A673 (cell line): ENCODE measurements around the gene FREM1. TPM values are rescaled to one million over a fixed set of nuclear protein-coding genes. Genes with fewer than 3 reads are reported as not detected.

Experiments
- BruUV-seq: library from RNA; stranded (reverse); fragments of 400-500 nt; replicated peaks from 2 replicates; lab custom pipeline; 2021; lab: Mats Ljungman, UMichigan
- CTCF ChIA-PET: fragments of 300-600 bp; sonication (Branson Sonifier 250); formaldehyde crosslinking; loops from one replicate; lab custom pipeline; 2022; ENCODE audit warnings: antibody characterized with exemption; lab: Charles Lee
- POLR2A ChIA-PET: fragments of 300-600 bp; sonication (Branson Sonifier 250); formaldehyde crosslinking; loops from one replicate; lab custom pipeline; 2022; ENCODE audit warnings: antibody characterized with exemption; ENCODE audit not compliant: low non-redundant PET; lab: Charles Lee
- DNase-seq: peaks from one replicate; pipeline ENCODE4 v3.0.0-alpha.2; 2015; ENCODE audit warnings: low spot score
- H3K27ac ChIP-seq: fragments of 200-600 bp; sonication (generic); 2 replicates; pipeline ENCODE4 v1.5.1; 2016; ENCODE audit warnings: mixed run types, low read depth, mild to moderate bottlenecking, mixed read lengths, antibody characterized with exemption, low read length; ENCODE audit not compliant: poor library complexity, severe bottlenecking
- H3K27me3 ChIP-seq: fragments of 200-600 bp; sonication (generic); replicated peaks from 2 replicates; pipeline ENCODE4 v1.6.1; 2017; ENCODE audit warnings: mixed run types, low read depth, mild to moderate bottlenecking, mixed read lengths, antibody characterized with exemption, low read length; ENCODE audit not compliant: insufficient read depth, poor library complexity
- H3K36me3 ChIP-seq: fragments of 200-600 bp; sonication (generic); 2 replicates; pipeline ENCODE4 v1.6.1; 2016; ENCODE audit warnings: mixed run types, mild to moderate bottlenecking, mixed read lengths, antibody characterized with exemption, low read length; ENCODE audit not compliant: insufficient read depth, poor library complexity, severe bottlenecking
- H3K4me1 ChIP-seq: fragments of 200-600 bp; sonication (generic); 2 replicates; pipeline ENCODE4 v1.6.1; 2017; ENCODE audit warnings: mixed run types, mild to moderate bottlenecking, mixed read lengths, antibody characterized with exemption, low read length; ENCODE audit not compliant: insufficient read depth, poor library complexity, severe bottlenecking
- H3K4me3 ChIP-seq: fragments of 200-600 bp; sonication (generic); 2 replicates; pipeline ENCODE4 v1.5.1; 2016; ENCODE audit warnings: low read depth, mixed run types, mild to moderate bottlenecking, mixed read lengths, low read length; ENCODE audit not compliant: poor library complexity, severe bottlenecking
- H3K9me3 ChIP-seq: fragments of 200-600 bp; sonication (generic); 2 replicates; pipeline ENCODE4 v1.6.1; 2016; ENCODE audit warnings: mixed run types, low read depth, mild to moderate bottlenecking, mixed read lengths, antibody characterized with exemption, low read length; ENCODE audit not compliant: poor library complexity, severe bottlenecking
- EZH2 ChIP-seq: fragments of 200-600 bp; sonication (generic); IDR thresholded peaks from 2 replicates; pipeline ENCODE4 v1.6.1; 2017; ENCODE audit warnings: borderline replicate concordance, low read depth, mild to moderate bottlenecking, mixed read lengths, antibody characterized with exemption, low read length; ENCODE audit not compliant: poor library complexity, severe bottlenecking
- intact Hi-C: fragments of 100-400 bp; cut with micrococcal nuclease; formaldehyde crosslinking; loops from one replicate; pipeline ENCODE4 v1.10.0; 2022; ENCODE audit not compliant: unreplicated experiment
- total RNA-seq: library from RNA; stranded (reverse); gene quantifications from 2 replicates; pipeline ENCODE4 v1.2.3, GENCODE V29; 2021
- TF ChIP-seq, protein P1 (sequence below): fragments of 300-800, 200-600 bp; sonication (generic); conservative IDR thresholded peaks from 2 replicates; pipeline ENCODE4 v1.5.1; 2017; ENCODE audit warnings: low read depth, mild to moderate bottlenecking, antibody characterized with exemption, low read length, moderate library complexity, mixed read lengths

Gene FREM1
- total RNA-seq, 1 experiment from 2014 or later = 4.2 TPM

DNA sequence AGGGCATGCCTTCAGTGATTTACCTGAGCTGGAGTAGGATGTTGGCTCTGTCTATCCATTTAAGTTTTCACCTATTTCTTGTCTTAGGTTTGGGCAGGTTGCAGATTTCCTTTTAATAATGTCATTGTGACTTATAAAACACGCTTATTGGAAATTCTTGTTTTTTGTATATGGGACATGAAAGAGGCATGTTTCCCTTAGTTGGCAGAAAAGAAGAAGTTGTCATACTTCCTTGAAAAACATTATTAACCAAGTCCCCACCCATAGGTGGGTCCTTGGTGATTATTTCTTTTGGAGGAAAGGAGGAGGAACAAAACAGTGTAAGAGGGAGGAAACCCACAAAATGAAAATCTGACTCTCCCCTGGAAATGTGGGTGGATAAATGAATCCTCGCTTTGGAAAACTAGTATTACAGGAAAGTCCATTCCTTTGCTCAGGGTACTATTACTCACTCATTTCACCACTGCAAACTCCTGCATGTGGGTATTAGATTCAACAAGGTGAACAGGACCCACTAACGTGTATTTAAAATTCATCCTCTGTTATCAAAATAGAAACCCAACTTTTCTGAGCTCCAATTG is 197.0 kb downstream of the FREM1 start:
- Histone ChIP-seq H3K36me3 (peaks cover 39% of the 10 kb centered on the region), H3K9me3 (peaks cover 12% of the 10 kb centered on the region), H3K4me3 (no peak overlapping the region), H3K27me3 (no peaks in the 10 kb centered on the region), H3K27ac (peak overlapping the region; percentile 68), H3K4me1 (peaks cover 38% of the 10 kb centered on the region)
- CTCF ChIA-PET = no interaction called here
- POLR2A ChIA-PET = interaction anchor here (0.6 kb wide), 1 partner anchor 1624 kb away, joined by 3 read pairs; no protein-coding TSS in a partner anchor
- intact Hi-C loops = loop anchor here (10.0 kb wide), 1 partner anchor 1142 kb away; no protein-coding TSS in a partner anchor
- BruUV-seq = no TSS peak
- TF ChIP-seq EZH2 = no peak
- TF ChIP-seq, protein P1, sequence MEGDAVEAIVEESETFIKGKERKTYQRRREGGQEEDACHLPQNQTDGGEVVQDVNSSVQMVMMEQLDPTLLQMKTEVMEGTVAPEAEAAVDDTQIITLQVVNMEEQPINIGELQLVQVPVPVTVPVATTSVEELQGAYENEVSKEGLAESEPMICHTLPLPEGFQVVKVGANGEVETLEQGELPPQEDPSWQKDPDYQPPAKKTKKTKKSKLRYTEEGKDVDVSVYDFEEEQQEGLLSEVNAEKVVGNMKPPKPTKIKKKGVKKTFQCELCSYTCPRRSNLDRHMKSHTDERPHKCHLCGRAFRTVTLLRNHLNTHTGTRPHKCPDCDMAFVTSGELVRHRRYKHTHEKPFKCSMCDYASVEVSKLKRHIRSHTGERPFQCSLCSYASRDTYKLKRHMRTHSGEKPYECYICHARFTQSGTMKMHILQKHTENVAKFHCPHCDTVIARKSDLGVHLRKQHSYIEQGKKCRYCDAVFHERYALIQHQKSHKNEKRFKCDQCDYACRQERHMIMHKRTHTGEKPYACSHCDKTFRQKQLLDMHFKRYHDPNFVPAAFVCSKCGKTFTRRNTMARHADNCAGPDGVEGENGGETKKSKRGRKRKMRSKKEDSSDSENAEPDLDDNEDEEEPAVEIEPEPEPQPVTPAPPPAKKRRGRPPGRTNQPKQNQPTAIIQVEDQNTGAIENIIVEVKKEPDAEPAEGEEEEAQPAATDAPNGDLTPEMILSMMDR = no peak
- DNase-seq = no peak

DNA sequence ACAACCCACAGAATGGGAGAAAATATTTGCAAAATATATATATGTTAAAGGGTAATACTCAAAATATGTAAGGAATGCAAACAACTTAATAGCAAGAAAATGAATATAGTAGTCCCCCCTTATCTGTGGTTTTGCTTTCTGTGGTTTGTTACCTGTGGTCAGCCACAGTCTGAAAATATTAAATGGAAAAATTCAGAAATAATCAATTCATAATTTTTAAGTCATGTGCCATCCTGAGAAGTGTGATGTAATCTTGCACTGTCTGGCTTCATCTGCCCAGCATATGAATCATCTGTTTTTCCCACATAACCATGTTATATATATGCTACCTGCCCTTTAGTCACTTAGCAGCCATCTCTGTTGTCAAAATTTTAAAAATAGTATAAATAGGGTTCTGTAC is 199.4 kb downstream of the FREM1 start:
- no peak for DNase-seq
- H3K27me3 ChIP-seq = no peaks in the 10 kb centered on the region
- CTCF ChIA-PET = no interaction called here
- intact Hi-C loops = loop anchor here (10.0 kb wide), 1 partner anchor 1144 kb away; no protein-coding TSS in a partner anchor
- H3K9me3 ChIP-seq = peaks cover 20% of the 10 kb centered on the region
- H3K4me1 ChIP-seq = peaks cover 15% of the 10 kb centered on the region
- POLR2A ChIA-PET = no interaction called here
- peak overlapping the region; percentile 50 for H3K27ac ChIP-seq
- no peak for TF ChIP-seq EZH2
- TF ChIP-seq, protein P1 = no peak
- BruUV-seq = no TSS peak
- no peak overlapping the region for H3K4me3 ChIP-seq
- H3K36me3 ChIP-seq = peaks cover 47% of the 10 kb centered on the region

DNA sequence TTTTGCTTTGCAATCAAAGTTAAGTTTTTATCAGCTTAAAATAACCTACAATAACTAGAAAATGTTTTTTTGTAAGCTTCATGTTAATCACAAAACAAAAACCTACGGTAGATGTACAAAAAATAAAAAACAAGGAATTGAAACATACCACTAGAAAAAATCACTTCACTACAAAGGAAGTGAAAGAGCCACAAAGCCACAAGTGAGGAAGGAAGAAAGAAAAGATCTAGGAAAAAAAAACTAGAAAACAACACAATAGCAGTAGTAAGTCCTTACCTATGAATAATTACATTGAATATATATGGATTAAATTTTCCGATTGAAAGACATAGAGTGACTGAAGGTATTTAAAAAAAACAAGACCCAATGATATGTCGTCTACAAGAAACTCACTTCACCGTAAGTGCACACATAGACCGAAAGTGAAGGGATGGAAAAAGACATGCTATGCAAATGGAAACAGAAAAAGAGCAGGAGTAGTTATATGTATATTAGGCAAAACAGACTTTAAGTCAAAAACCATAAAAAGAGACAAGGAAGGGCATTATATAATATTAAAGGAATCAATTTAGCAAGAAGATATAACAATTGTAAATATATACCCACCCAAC is 203.6 kb downstream of the FREM1 start:
- Histone ChIP-seq H3K4me1 (no peaks in the 10 kb centered on the region), H3K4me3 (no peak overlapping the region), H3K27me3 (no peaks in the 10 kb centered on the region), H3K36me3 (peaks cover 54% of the 10 kb centered on the region), H3K9me3 (peaks cover 30% of the 10 kb centered on the region), H3K27ac (no peak overlapping the region)
- TF ChIP-seq, protein P1 = no peak
- no peak for TF ChIP-seq EZH2
- intact Hi-C loops = no loop called here
- POLR2A ChIA-PET = no interaction called here
- no peak for DNase-seq
- CTCF ChIA-PET = no interaction called here
- BruUV-seq = no TSS peak
